HG02623 (cell line): ENCODE data around the gene TNS3.
"Not testable (repeated sequence)": the region's sequence is repeated elsewhere in the genome, so short reads cannot be mapped to it uniquely, and the experiment has no call there.

Source experiments
- ATAC-seq: cut with Tn5 transposase; IDR thresholded peaks from one replicate; pipeline ENCODE4 v1.9.1; 2021; ENCODE audit warnings: moderate library complexity; ENCODE audit not compliant: unreplicated experiment

The TNS3 gene

GRCh38 chr7:47581804-47582763, at the start of gene TNS3:
Gene TNS3 (minus strand): TSS chr7:47582111. CDS start chr7:47439636, 142,475 bp downstream.
- ATAC-seq = no peak

GRCh38 chr7:47631711-47632110, 49.8 kb upstream of the TNS3 start:
- ATAC-seq = no peak

DNA sequence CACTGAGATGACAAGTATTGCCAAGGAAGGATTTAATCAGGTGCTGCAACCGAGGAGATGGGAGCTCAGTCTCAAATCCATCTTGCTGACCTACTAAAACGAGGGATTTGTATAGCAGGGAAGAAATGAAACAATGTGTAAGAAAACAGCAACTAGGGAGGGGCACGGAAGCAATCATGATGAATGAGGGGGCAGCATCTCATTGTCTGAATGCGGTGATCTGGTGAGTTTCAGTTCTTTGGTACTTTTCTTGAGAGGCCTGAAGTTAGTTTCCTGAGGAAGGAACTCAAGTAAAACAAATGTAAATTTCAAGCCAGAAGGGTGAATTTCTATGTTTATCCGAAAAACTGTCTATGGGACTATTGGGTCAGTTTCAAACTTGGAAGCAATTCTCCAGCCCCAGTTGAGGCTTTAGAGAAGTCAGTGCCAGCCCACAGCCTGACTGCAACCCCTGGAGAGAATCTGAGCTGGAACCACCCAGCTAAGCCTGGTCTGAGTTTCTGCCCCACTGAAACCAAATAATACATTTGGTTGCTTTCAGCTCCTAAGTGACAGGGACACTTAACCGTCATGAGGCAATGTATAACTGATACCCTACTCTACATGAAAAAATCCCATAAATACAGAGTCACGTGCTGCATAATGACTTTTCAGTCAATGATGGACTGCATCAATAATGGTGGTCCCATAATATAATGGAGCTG, 45.8 kb upstream of the TNS3 start:
- ATAC-seq = peak; percentile 58

DNA sequence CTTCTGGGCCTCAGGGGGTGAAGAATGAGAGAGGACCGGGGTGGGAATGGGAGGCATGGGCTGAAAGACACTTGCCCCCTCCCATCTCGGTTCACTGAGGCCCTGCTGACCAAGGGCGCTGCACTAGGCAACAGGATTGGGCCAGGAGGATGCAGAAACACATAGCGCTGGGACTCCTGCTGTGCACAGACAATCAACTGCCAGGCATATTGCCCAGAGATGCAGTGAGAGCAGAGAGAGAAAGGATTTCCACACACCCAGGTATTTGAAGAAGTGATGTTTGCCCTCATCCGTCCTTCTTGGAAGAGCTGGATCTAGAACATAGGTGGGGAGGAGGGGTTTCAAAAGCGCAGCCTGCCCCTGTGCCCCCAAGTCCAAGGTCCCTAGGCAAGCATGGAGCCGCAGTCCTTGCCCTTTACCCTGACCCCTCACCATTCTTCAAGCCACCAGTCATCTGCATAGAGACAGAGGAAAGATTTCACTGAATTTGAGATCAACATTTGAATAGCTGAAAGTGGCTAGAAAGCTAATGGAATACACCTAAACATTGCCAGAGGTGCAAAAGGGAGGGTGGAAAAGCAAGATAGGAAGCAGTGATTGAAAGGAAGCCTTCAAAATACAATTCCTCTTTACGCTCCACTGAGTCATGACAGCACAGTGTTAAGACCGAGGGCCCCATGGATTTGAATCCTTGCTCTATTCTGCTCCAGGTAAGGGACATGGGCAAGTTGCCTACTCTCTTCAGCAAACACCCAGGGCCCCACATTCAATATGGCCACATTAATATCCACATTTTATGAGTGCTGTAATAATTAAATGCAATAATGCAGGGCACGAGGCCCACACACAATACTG, 44.2 kb upstream of the TNS3 start:
- ATAC-seq = no peak

GRCh38 chr7:47624689-47625088, 42.8 kb upstream of the TNS3 start:
- no peak for ATAC-seq

DNA sequence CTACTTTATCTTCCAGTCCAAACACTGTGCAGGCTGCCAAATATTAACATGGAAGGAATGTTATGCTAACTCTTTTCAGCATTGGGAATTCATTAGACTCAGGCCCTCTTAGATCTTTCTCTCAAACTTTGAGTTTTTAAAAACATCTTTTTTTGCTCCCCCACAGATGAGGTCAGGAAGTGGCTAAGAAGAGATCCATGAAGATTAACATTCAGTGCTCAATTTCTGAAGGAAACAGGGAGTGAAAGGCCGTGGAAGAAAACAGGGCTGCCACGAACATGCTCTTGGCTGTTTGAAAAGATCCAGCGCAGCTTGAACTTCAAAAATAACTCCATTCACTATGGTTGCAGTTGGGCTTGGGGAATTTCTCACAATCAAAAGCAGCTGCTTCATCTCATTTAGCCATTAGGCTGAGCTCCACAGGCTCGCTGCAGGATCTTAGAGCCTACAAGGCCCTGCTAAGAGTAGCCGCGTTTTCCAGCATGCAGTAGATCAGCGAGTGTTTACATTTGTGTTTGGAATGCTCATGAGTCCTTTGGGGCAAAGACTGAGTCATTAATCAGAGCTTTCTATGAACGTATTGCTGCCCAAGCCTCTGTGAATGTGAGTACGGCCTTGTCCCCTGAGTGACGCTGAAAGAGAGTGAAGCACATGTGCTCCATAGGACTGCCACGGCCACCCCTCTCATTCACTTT, 41.2 kb upstream of the TNS3 start:
- ATAC-seq = no peak

DNA sequence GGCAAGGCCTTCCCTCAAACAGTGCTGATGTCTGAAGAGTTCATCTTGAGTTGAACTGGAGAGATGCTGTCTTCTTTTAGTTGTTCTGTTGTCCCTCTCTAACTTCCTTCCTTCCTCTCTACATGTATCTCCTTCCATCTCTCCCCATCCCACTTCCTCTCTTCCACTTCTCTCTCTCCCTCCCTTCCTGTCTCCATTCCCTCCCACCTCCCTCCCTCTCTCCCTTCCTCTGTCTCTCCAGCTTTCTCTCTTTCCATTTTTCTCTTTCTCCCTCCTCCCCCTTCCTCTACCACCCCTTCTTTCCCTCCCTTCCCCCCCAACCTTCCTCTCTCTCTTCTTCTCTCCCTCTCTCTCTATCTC, 40.7 kb upstream of the TNS3 start:
- no peak for ATAC-seq

DNA sequence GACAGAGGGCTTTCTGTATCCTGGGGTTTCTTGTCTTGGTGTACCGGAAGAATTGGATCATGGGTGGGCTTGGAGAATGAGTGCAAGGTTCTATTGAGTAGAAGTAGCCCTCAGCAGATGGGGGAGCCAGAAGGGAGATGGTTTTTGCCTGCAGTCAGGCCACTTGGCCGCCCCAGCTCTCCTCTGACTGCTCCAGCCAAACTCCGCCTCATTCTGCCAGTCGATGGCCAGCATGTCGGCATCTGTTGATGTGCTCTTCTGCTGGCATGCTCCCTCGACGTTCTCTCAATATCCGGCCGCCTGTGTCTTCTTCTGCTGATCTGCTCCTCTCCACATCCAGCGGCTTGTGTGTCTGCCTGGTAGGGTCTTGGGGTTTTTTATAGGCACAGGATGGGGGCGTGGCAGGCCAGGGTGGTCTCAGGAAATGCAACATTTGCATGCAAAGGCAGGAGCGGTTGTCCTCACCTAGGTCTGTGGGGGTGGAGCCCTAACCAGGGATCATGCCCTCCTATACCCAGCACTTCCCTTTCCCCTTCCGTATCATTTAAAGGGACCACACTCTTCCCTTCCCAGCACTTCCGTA, 40.2 kb upstream of the TNS3 start:
- no peak for ATAC-seq

GRCh38 chr7:47621347-47621746, 39.4 kb upstream of the TNS3 start:
- no peak for ATAC-seq

DNA sequence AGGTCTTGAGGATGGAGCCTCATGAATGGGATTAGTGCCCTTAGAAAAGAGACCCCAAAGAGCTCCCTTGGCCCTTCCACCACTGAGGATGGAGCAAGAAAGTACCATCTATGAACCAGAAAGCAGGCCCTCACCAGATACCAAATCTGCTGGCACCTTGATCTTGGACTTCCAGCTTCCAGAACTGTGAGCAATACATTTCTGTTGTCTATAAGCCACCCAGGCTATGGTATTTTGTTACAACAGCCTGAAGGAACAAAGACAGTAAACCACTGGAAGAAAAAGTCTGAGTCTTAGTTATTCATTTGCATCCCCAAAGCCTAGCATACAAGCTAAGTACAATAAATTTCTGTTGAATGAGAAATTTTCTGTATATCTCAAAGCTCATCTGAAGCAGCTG, 37.9 kb upstream of the TNS3 start:
- ATAC-seq = no peak

- no peak for ATAC-seq
Measured at GRCh38 chr7:47617131-47617530, 35.2 kb upstream of the TNS3 start.

- no peak for ATAC-seq
Measured at GRCh38 chr7:47614450-47614849, 32.5 kb upstream of the TNS3 start.

DNA sequence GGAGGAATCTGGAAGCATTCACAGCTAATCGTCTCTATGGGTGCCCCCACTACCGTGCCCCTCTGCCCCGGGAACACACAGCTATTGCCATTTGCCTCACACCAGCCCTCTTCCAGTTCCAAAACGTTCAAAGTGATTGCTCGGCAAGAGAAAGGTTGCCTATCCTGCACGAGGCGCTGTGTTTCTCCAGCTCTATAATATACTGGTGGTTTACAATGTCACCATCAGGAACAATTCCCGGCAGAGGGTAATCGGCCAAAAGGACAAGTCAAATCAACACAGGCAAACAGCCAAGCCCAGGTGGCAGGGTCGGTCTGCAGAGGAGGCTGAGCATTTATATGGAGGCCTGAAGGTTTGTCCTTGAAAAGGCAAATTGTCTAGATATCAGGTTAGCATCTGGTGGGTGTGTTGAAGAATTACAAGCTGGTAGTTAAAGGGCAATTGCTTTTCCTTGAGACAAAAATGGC, 29.2 kb upstream of the TNS3 start:
- ATAC-seq = no peak

GRCh38 chr7:47610506-47611044, 28.7 kb upstream of the TNS3 start:
- ATAC-seq = no peak

DNA sequence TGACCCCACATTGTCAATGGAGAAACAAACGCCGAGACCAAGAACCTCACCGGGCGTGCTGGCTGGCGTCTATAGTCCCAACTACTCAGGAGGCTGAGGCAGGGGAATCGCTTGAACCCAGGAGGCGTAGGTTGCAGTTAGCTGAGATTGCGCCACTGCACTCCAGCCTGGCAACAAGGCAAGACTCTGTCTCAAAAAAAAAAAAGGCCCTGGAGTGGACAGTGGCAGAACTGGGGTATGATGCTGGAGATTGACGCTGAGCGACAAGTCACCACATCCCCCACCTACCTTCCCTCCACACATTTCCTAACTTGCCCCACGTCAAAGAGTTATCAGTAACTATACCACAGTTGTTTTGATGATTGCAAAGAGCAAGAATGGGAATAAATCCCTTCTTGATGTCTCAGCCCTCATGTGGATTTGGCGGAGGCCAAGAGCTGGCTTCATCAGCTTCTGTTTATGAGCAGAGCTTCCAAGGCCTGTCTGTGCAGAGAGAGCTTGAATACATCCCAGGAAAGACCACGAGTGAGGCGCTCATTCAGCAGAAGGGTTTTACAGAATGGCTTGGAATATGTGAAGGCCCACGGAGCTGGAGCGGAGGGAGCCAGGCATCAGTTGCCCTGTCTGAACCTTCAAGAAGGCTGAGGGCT, 28.0 kb upstream of the TNS3 start:
- ATAC-seq = no peak

DNA sequence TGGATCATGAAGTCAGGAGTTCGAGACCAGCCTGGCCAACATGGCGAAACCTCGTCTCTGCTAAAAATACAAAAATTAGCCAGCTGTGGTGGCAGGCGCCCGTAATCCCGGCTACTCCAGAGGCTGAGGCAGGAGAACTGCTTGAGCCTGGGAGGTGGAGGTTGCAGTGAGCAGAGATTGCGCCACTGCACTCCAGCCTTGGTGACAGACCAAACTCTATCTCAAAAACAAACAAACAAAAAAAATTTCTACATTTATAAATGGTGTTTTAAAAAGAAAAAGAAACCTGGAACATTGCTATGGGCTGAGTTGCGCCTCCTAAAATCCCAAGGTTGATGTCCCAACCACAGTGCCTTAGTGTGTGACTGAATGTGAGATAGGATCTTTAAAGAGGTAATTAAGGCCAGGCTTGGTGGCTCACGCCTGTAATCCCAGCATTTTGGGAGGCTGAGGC, 24.7 kb upstream of the TNS3 start:
- not testable (repeated sequence) for ATAC-seq

DNA sequence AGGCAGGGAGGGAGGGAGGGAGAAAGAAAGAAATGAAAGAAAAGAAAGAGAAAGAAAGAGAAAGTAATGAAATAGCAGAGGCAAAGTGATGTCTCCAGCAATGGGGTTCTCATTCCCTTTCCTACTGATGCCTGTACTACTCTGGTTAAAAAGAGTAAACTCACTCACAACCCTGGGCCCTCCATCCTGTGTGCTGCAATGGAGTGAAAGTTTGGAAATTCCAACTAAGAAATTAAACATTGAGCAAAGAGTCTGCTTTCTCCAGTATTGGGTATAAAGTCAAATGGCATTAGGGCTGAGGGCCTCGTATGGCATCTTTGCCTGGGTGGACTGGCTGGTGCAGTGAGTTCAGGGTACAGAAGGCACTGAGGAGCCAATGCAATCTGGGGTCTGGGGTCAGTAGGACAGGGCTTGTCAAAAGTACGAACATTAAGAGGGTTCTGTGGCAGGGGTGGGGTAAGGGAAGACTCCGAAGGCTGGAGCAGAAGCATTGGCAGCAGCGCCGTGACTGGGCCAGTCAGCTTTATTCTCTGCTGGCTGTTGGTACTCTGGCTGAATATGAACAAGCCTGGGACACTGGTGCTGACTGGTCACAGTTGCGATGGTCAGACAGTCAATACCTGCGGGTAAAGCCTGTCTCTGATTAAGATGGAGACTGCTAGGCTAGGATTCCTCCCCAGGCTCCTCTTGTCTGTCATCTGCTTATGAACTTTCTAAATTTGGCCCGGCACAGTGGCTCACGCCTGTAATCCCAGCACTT, 24.1 kb upstream of the TNS3 start:
- no peak for ATAC-seq

- no peak for ATAC-seq
Measured at GRCh38 chr7:47604496-47604890, 22.6 kb upstream of the TNS3 start.
